ENCODE measurements around the gene MCRIP1. TPM values are rescaled to one million over a fixed set of nuclear protein-coding genes. Genes with fewer than 3 reads are reported as not detected.

The MCRIP1 gene
- total RNA-seq, 1 donor from 2014 or later = 69.2 TPM

DNA sequence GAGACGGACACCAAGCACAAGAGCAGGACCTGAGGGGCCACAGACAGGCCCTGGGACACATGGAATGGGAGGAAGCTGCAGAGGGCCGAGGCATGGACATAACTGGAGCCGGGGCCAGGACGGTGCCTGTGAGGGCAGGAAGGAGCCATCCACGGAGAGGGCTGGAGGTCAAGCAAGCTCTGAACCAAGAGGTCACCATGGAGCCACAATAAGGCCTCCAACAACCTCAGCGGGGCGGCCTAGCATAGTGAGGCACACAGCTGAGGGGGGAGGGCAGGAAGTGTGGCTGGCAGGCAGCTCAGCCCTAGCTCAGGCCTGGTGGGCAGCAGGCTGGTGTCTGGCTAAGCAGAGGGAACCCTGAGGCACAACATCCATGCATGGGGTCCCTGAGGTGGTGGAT lies 4.4 kb downstream of the MCRIP1 start:
- DNase-seq (no peak), ATAC-seq (no peak)
- Histone ChIP-seq H3K27ac (no peak overlapping the region), H3K4me3 (no peak overlapping the region), H3K36me3 (peaks cover 10% of the 10 kb centered on the region), H3K4me1 (peaks cover 18% of the 10 kb centered on the region), H3K27me3 (ENCODE audit: low read depth) (no peaks in the 10 kb centered on the region), H3K9me3 (no peaks in the 10 kb centered on the region)
- TF ChIP-seq, protein P1, sequence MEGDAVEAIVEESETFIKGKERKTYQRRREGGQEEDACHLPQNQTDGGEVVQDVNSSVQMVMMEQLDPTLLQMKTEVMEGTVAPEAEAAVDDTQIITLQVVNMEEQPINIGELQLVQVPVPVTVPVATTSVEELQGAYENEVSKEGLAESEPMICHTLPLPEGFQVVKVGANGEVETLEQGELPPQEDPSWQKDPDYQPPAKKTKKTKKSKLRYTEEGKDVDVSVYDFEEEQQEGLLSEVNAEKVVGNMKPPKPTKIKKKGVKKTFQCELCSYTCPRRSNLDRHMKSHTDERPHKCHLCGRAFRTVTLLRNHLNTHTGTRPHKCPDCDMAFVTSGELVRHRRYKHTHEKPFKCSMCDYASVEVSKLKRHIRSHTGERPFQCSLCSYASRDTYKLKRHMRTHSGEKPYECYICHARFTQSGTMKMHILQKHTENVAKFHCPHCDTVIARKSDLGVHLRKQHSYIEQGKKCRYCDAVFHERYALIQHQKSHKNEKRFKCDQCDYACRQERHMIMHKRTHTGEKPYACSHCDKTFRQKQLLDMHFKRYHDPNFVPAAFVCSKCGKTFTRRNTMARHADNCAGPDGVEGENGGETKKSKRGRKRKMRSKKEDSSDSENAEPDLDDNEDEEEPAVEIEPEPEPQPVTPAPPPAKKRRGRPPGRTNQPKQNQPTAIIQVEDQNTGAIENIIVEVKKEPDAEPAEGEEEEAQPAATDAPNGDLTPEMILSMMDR (IDR thresholded peaks at IDR 0.05) = no peak
- intact Hi-C loops (cut with DNase I) = no loop called here

DNA sequence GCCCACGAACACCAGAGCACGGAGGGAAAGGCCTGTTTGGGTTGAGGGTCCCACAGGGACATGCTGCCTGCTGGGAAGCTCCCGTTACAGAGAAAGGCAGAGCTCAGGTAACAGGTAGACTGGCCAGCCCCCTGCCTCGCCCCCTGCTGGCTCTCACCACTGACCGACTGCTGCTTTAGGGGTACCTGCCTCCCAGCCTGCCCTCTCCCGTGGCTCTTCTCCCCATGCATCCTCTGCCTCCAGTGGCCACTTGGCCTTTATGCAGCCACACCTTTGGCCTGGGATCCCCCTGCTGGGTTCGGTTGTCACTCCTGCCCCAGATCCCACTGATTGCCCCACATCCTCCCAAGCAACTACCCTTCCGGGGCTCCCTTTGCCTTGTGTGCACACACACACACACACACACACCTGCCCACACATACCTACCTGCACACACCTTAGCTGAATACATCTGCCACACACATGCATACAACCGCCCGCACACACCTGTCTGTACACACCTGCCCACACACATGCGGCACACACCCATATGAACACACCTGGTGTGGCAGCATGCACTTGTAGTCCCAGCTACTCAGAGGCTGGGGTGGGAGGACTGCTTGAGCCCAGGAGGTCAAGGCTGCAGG lies 7.1 kb downstream of the MCRIP1 start:
- H3K36me3 ChIP-seq = peaks cover 19% of the 10 kb centered on the region
- no peak overlapping the region for H3K27ac ChIP-seq
- no peaks in the 10 kb centered on the region for H3K9me3 ChIP-seq
- intact Hi-C loops (cut with DNase I) = no loop called here
- H3K4me3 ChIP-seq = no peak overlapping the region
- DNase-seq = no peak
- peaks cover 18% of the 10 kb centered on the region for H3K4me1 ChIP-seq
- H3K27me3 ChIP-seq (ENCODE audit: low read depth) = no peaks in the 10 kb centered on the region
- no peak for ATAC-seq
- TF ChIP-seq, protein P1 (IDR thresholded peaks at IDR 0.05) = no peak

DNA sequence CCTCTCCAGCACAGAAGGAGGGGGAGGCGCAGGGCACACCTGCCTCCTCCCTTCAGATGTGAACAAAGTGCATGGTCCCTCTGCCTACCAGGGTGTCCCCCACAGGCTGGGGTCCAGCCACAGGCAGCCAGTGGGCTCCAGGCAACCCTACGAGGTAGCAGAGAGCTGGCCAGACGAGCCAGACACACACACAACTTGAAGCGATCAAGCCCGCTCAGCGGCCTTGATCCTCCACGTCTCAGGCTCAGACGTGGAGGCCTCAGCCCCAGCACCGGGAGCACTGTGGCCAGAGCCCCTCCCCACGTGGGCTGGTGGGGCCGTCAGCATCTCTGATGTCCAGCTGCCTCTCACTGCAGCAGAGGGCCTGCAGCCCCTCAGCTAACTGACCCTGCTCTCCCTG lies 8.5 kb downstream of the MCRIP1 start:
- Histone ChIP-seq H3K27me3 (ENCODE audit: low read depth) (no peaks in the 10 kb centered on the region), H3K4me3 (no peak overlapping the region), H3K27ac (no peak overlapping the region), H3K36me3 (peaks cover 15% of the 10 kb centered on the region), H3K4me1 (peaks cover 17% of the 10 kb centered on the region), H3K9me3 (no peaks in the 10 kb centered on the region)
- TF ChIP-seq, protein P1 (IDR thresholded peaks at IDR 0.05) = no peak
- intact Hi-C loops (cut with DNase I) = no loop called here
- ATAC-seq (no peak), DNase-seq (no peak)

- ATAC-seq (no peak), DNase-seq (no peak)
- TF ChIP-seq, protein P1 (IDR thresholded peaks at IDR 0.05) = no peak
- no peaks in the 10 kb centered on the region for H3K9me3 ChIP-seq
- peaks cover 15% of the 10 kb centered on the region for H3K36me3 ChIP-seq
- intact Hi-C loops (cut with DNase I) = no loop called here
- peaks cover 17% of the 10 kb centered on the region for H3K4me1 ChIP-seq
- H3K27me3 ChIP-seq (ENCODE audit: low read depth) = no peaks in the 10 kb centered on the region
- H3K4me3 ChIP-seq = no peak overlapping the region
- H3K27ac ChIP-seq = no peak overlapping the region
These were observed 9.1 kb downstream of the MCRIP1 start for GRCh38 chr17:81823820-81824550.

DNA sequence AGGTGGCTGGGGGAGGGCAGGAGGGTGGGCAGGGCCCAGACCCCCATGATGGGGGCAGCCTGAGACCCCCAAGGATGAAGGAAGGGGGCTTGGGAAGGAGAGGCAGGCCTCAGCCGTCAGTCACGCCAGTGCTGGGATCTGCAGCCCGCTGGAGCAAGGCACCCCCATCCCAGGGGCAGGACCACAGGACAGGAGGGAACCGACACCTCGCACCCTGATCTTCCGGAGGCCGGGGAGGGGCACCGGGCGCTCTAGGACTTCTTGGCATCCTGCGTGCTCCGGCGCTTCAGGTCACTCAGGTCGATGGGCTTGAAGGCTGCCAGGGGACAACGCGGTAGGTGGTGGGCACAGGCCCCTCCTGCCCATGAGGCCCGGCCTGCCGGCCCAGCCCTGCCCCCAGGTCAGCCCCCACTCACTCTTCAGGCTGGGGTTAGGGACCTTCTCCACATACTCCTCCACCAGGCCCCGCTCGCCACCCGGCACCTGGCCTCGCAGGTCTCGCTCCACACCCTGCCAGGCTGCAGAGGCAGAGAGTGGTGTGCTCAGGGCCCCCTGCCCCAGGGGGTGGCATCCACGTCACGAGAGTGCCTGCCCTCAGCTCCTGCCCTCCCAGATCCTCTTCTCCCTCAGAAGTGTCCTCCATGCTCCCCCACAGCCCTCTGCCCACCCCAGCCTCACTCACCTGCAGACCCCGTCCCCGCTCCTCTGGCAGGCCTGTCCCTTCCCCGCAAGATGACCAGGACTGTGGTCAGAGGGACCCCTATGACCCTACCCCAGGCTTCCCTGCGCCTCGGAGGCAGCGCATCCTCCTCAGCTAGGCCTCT lies 9.9 kb downstream of the MCRIP1 start:
- intact Hi-C loops (cut with DNase I) = no loop called here
- Histone ChIP-seq H3K27ac (peak overlapping the region; percentile 86), H3K36me3 (peaks cover 15% of the 10 kb centered on the region), H3K4me1 (peaks cover 17% of the 10 kb centered on the region), H3K4me3 (no peak overlapping the region), H3K9me3 (no peaks in the 10 kb centered on the region), H3K27me3 (ENCODE audit: low read depth) (no peaks in the 10 kb centered on the region)
- ATAC-seq = no peak
- DNase-seq = no peak
- TF ChIP-seq, protein P1 (IDR thresholded peaks at IDR 0.05) = no peak
